H1 (cell line): ENCODE data around the gene ZHX3. TPM values are rescaled to one million over a fixed set of nuclear protein-coding genes. Genes with fewer than 3 reads are reported as not detected.

Experiments
- CTCF ChIA-PET: fragments of 300-600 bp; sonication (Branson Sonifier 250); formaldehyde crosslinking; loops from one replicate; lab custom pipeline; 2021; ENCODE audit not compliant: partially characterized antibody; lab: Charles Lee
- POLR2A ChIA-PET: fragments of 300-600 bp; sonication (Branson Sonifier 250); formaldehyde crosslinking; loops from one replicate; lab custom pipeline; 2021; ENCODE audit warnings: inconsistent platforms; ENCODE audit not compliant: partially characterized antibody; lab: Charles Lee
- DNase-seq, 2 experiments: peaks; one replicate each; pipeline versions ENCODE4 v3.0.0 to v3.0.0-alpha.2; 2010 to 2022; ENCODE audit warnings: low spot score in 2 of 2, low read depth in 1 of 2, mixed read lengths in 1 of 2
- FAIRE-seq: peaks from 2 replicates; lab custom pipeline; 2011; peaks lifted over from hg19 to GRCh38; lab: Jason Lieb, UNC
- H2AFZ ChIP-seq: 2 replicates; pipeline ENCODE4 v1.8.1; 2012; ENCODE audit warnings: low read length, inconsistent platforms
- H2AK5ac ChIP-seq: 2 replicates; pipeline ENCODE4 v1.6.1; 2013; ENCODE audit warnings: low read depth, low read length
- H2BK120ac ChIP-seq: replicated peaks from 2 replicates; pipeline ENCODE3; 2013; ENCODE audit warnings: low read depth, low read length, inconsistent platforms
- H2BK12ac ChIP-seq: 2 replicates; pipeline ENCODE4 v1.6.1; 2013; ENCODE audit warnings: low read depth, low read length
- H2BK15ac ChIP-seq: 2 replicates; pipeline ENCODE4 v1.6.1; 2013; ENCODE audit warnings: low read length
- H2BK20ac ChIP-seq: 2 replicates; pipeline ENCODE4 v1.6.1; 2013; ENCODE audit warnings: low read length
- H2BK5ac ChIP-seq: 2 replicates; pipeline ENCODE4 v1.6.1; 2013; ENCODE audit warnings: low read depth, low read length
- H3K14ac ChIP-seq: 2 replicates; pipeline ENCODE4 v1.6.1; 2013; ENCODE audit warnings: inconsistent platforms; ENCODE audit not compliant: insufficient read length
- H3K18ac ChIP-seq: 2 replicates; pipeline ENCODE4 v1.6.1; 2013; ENCODE audit warnings: low read length; ENCODE audit errors: extremely low read depth
- H3K23ac ChIP-seq: 2 replicates; pipeline ENCODE4 v1.6.1; 2013; ENCODE audit warnings: inconsistent platforms; ENCODE audit not compliant: insufficient read length
- H3K23me2 ChIP-seq: 2 replicates; pipeline ENCODE4 v1.6.1; 2013; ENCODE audit warnings: low read depth, low read length
- H3K27ac ChIP-seq: 2 replicates; pipeline ENCODE4 v1.6.1; 2011; ENCODE audit warnings: low read depth, low read length, inconsistent platforms
- H3K27me3 ChIP-seq, 4 experiments: replicated peaks in 1 of 4; 1 replicate in 1 of 4; 2 replicates in 3 of 4; pipeline versions ENCODE4 v1.6.1 to v1.8.1; 2011 to 2013; ENCODE audit warnings: low read length in 3 of 4, mild to moderate bottlenecking in 3 of 4, inconsistent platforms in 2 of 4, mixed read lengths in 2 of 4, moderate library complexity in 1 of 4; ENCODE audit not compliant: control insufficient read depth in 3 of 4, insufficient read depth in 3 of 4; ENCODE audit errors: extremely low read depth in 1 of 4
- H3K36me3 ChIP-seq, 4 experiments: 2 replicates each; pipeline versions ENCODE4 v1.6.1 to v1.8.1; 2011 to 2013; ENCODE audit warnings: mild to moderate bottlenecking in 4 of 4, low read length in 3 of 4, moderate library complexity in 2 of 4, control low read depth in 1 of 4, inconsistent platforms in 1 of 4; ENCODE audit not compliant: insufficient read depth in 4 of 4, control insufficient read depth in 2 of 4
- H3K4ac ChIP-seq: replicated peaks from 2 replicates; pipeline ENCODE3; 2013; ENCODE audit warnings: low read length, low read depth, mixed read lengths, inconsistent platforms; ENCODE audit not compliant: insufficient read length
- H3K4me1 ChIP-seq, 4 experiments: replicated peaks in 1 of 4; 1 replicate in 1 of 4; 2 replicates in 3 of 4; pipeline versions ENCODE4 v1.6.1 to v1.8.1; 2011 to 2013; ENCODE audit warnings: low read length in 3 of 4, inconsistent platforms in 2 of 4, mixed read lengths in 1 of 4; ENCODE audit not compliant: insufficient read depth in 4 of 4, control insufficient read depth in 3 of 4
- H3K4me2 ChIP-seq, 2 experiments: 2 replicates each; pipeline versions ENCODE4 v1.6.1 to v1.8.1; 2011 to 2013; ENCODE audit warnings: low read depth in 2 of 2, low read length in 2 of 2, control low read depth in 1 of 2, inconsistent platforms in 1 of 2, mild to moderate bottlenecking in 1 of 2; ENCODE audit not compliant: insufficient read depth in 1 of 2
- H3K4me3 ChIP-seq, 4 experiments: fragments of 200-600, 300-600 bp in 1 of 4; sonication (generic), shearing (Covaris generic), sonication (Bioruptor Twin) in 1 of 4; 2 replicates each; pipeline versions ENCODE4 v1.5.1 to v1.8.1; 2011 to 2016; ENCODE audit warnings: low read length in 4 of 4, low read depth in 3 of 4, control low read depth in 2 of 4, inconsistent platforms in 2 of 4, mild to moderate bottlenecking in 2 of 4, mixed read lengths in 1 of 4, moderate library complexity in 1 of 4; ENCODE audit not compliant: insufficient read depth in 2 of 4; ENCODE audit errors: extremely low read depth in 1 of 4
- H3K56ac ChIP-seq: replicated peaks from 2 replicates; pipeline ENCODE3; 2013; ENCODE audit warnings: low read depth, mild to moderate bottlenecking, mixed read lengths, low read length, inconsistent platforms; ENCODE audit not compliant: insufficient read length
- H3K79me1 ChIP-seq: 2 replicates; pipeline ENCODE4 v1.6.1; 2013; ENCODE audit warnings: low read depth, low read length, control low read depth
- H3K79me2 ChIP-seq, 2 experiments: 2 replicates each; pipeline versions ENCODE4 v1.6.1 to v1.8.1; 2012 to 2013; ENCODE audit warnings: low read length in 2 of 2, mild to moderate bottlenecking in 2 of 2, inconsistent platforms in 1 of 2; ENCODE audit not compliant: insufficient read depth in 2 of 2, control insufficient read depth in 1 of 2
- H3K9ac ChIP-seq, 4 experiments: replicated peaks in 1 of 4; 1 replicate in 1 of 4; 2 replicates in 3 of 4; pipeline versions ENCODE4 v1.6.1 to v1.8.1; 2011 to 2013; ENCODE audit warnings: low read depth in 3 of 4, low read length in 3 of 4, control low read depth in 2 of 4, mild to moderate bottlenecking in 2 of 4, moderate library complexity in 2 of 4, inconsistent platforms in 1 of 4; ENCODE audit errors: extremely low read depth in 1 of 4
- H3K9me3 ChIP-seq, 2 experiments: 2 replicates each; pipeline versions ENCODE4 v1.6.1 to v1.8.1; 2012 to 2013; ENCODE audit warnings: mild to moderate bottlenecking in 2 of 2, moderate library complexity in 2 of 2, control low read depth in 1 of 2, inconsistent platforms in 1 of 2, low read depth in 1 of 2, low read length in 1 of 2, mixed read lengths in 1 of 2; ENCODE audit not compliant: insufficient read depth in 2 of 2
- H4K20me1 ChIP-seq, 2 experiments: replicated peaks in 1 of 2; 2 replicates each; pipeline versions ENCODE3 to v1.8.1; 2011 to 2013; ENCODE audit warnings: inconsistent platforms in 2 of 2, low read length in 2 of 2, mild to moderate bottlenecking in 1 of 2; ENCODE audit not compliant: insufficient read depth in 2 of 2, control insufficient read depth in 1 of 2
- H4K5ac ChIP-seq: 2 replicates; pipeline ENCODE4 v1.6.1; 2013; ENCODE audit warnings: low read length, low read depth, mixed read lengths, inconsistent platforms; ENCODE audit not compliant: insufficient read length
- H4K8ac ChIP-seq: 2 replicates; pipeline ENCODE4 v1.8.0; 2013; ENCODE audit warnings: mild to moderate bottlenecking, moderate library complexity, low read length, inconsistent platforms; ENCODE audit not compliant: insufficient read depth; ENCODE audit errors: extremely low read depth
- H4K91ac ChIP-seq: replicated peaks from 2 replicates; pipeline ENCODE3; 2013; ENCODE audit warnings: low read length, mixed read lengths, inconsistent platforms; ENCODE audit not compliant: insufficient read length
- CHD1 ChIP-seq: IDR thresholded peaks from 2 replicates; pipeline ENCODE4 v1.6.1; 2012; ENCODE audit warnings: low read depth, low read length, improper control_type of control experiment
- CHD2 ChIP-seq: IDR thresholded peaks from 2 replicates; pipeline ENCODE4 v1.6.1; 2012; ENCODE audit warnings: low read length, improper control_type of control experiment
- FOSL1 ChIP-seq: IDR thresholded peaks from 2 replicates; pipeline ENCODE4 v1.6.1; 2011; ENCODE audit warnings: mild to moderate bottlenecking, low read depth, low read length, moderate library complexity; ENCODE audit not compliant: insufficient read depth
- POLR2AphosphoS5 ChIP-seq: IDR thresholded peaks from 2 replicates; pipeline ENCODE4 v1.6.1; 2011; ENCODE audit warnings: low read depth, low read length
- WGBS, 2 experiments: shearing (Covaris generic) in 1 of 2; methylation state at CpG; one replicate each; pipeline versions ENCODE4 v1.1.6 to v1.1.7; 2013 to 2015; ENCODE audit warnings: low lambda C conversion rate in 2 of 2, mixed read lengths in 2 of 2, inconsistent platforms in 1 of 2, low coverage in 1 of 2, missing lambda C conversion rate in 1 of 2; ENCODE audit not compliant: insufficient replicate concordance in 2 of 2, insufficient coverage in 1 of 2, insufficient read length in 1 of 2; ENCODE audit errors: extremely low coverage in 1 of 2, missing lambda C conversion rate in 1 of 2; 5-methylcytosine and 5-hydroxymethylcytosine counted together
- polyA plus RNA-seq, 7 experiments: library from polyadenylated mRNA; depleted of rRNA in 3 of 7; stranded (reverse) in 5 of 7; unstranded in 2 of 7; fragments of >200 nt in 5 of 7; fragments of 200-250 nt in 2 of 7; gene quantifications; 1 replicate in 5 of 7; 2 replicates in 1 of 7; 4 replicates in 1 of 7; pipeline versions ENCODE4 v1.2.1 to v1.2.3, GENCODE V29; 2011 to 2013; ENCODE audit warnings: missing spikeins in 2 of 7, mixed read lengths in 2 of 7
- total RNA-seq: library from RNA; stranded (reverse); fragmentation: NEBNext Ultra II Directional; extraction: Animal tissue kit (Norgen Biotek cat#: 25700); gene quantifications from 2 replicates; pipeline ENCODE4 v1.2.1, GENCODE V29; 2021
- TF ChIP-seq, protein P1 (sequence below): IDR thresholded peaks from 2 replicates; pipeline ENCODE4 v1.6.1; 2012; ENCODE audit warnings: low read length, inconsistent platforms
- TF ChIP-seq, protein P2 (sequence below): IDR thresholded peaks from 2 replicates; pipeline ENCODE4 v1.6.1; 2011; ENCODE audit warnings: low read depth, mild to moderate bottlenecking, low read length; ENCODE audit not compliant: insufficient read depth

ZHX3 gene
- total and polyA plus RNA-seq, 2 of the 8 experiments (the other 6 are each of a cell fraction or from before 2014, with no cell fraction given) = 1.00 to 7.8 TPM

DNA sequence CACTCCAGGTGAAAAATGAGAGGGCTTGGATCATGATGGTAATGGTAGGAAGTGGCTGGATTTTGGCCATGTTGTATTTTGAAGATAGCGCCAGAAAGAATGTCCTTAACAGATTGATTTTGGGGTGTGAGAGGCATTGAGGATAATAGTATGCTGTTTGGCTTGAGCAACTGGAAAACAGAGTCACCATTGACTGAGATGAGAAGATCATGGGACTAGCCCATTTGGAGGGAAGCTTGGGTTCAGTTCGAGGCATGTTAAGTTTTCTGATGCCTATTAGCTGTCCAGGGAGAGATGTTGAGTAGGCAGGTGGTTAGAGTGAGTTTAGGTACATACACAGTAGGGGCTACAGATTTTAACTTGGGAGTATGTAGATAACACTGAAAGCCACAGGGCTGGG lies 156.8 kb downstream of the ZHX3 start:
- Histone ChIP-seq H3K79me2 (peaks cover 8 to 46% of the 10 kb centered on the region in 2 experiments), H3K36me3 (peaks cover 36 to 49% (median 43%) of the 10 kb centered on the region in 4 experiments), H3K4me1 (peaks cover 0 to 6% (median 1%) of the 10 kb centered on the region in 4 experiments; a peak in 2 of 7 replicates), H4K8ac (no peak overlapping the region), H3K79me1 (peaks cover 34% of the 10 kb centered on the region), H3K4me3 (no peak overlapping the region), H3K56ac (no peak overlapping the region), H3K23ac (no peak overlapping the region), H2BK5ac (no peak overlapping the region), H2BK12ac (no peak overlapping the region), H4K5ac (no peak overlapping the region), H2AK5ac (no peak overlapping the region), H3K9ac (no peak overlapping the region), H2AFZ (no peak overlapping the region), H3K27ac (no peak overlapping the region), H3K14ac (no peak overlapping the region), H2BK120ac (no peak overlapping the region), H2BK20ac (no peak overlapping the region), H3K27me3 (no peaks in the 10 kb centered on the region), H4K91ac (no peak overlapping the region), H3K23me2 (no peaks in the 10 kb centered on the region), H3K4ac (no peak overlapping the region), H3K18ac (no peak overlapping the region), H3K4me2 (no peak overlapping the region), H2BK15ac (no peak overlapping the region), H4K20me1 (peaks cover 20 to 52% of the 10 kb centered on the region in 2 experiments), H3K9me3 (no peaks in the 10 kb centered on the region)
- 88% methylated on average over 2 of the region's 2 CpGs; no CpG with 5 or more reads in 1 of the 2 experiments for WGBS, 2 experiments
- TF ChIP-seq, protein P1, sequence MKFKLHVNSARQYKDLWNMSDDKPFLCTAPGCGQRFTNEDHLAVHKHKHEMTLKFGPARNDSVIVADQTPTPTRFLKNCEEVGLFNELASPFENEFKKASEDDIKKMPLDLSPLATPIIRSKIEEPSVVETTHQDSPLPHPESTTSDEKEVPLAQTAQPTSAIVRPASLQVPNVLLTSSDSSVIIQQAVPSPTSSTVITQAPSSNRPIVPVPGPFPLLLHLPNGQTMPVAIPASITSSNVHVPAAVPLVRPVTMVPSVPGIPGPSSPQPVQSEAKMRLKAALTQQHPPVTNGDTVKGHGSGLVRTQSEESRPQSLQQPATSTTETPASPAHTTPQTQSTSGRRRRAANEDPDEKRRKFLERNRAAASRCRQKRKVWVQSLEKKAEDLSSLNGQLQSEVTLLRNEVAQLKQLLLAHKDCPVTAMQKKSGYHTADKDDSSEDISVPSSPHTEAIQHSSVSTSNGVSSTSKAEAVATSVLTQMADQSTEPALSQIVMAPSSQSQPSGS = no peak
- TF ChIP-seq, protein P2, sequence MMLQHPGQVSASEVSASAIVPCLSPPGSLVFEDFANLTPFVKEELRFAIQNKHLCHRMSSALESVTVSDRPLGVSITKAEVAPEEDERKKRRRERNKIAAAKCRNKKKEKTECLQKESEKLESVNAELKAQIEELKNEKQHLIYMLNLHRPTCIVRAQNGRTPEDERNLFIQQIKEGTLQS = no peak
- TF ChIP-seq CHD2 (no peak), FOSL1 (no peak), CHD1 (no peak), POLR2AphosphoS5 (no peak)
- ChIA-PET POLR2A (no interaction called here), CTCF (interaction anchor here (0.5 to 5.2 kb wide), 3 partner anchors 11 to 15 kb away, joined by 3 to 47 read pairs (median 3); no protein-coding TSS in a partner anchor)
- FAIRE-seq (no peak), DNase-seq (no peak)
